ENCODE data around the gene TEC. TPM values are rescaled to one million over a fixed set of nuclear protein-coding genes. Genes with fewer than 3 reads are reported as not detected.

The TEC gene
- polyA plus RNA-seq, 1 donor (not counting 4 experiments of a cell fraction or from before 2014, with no cell fraction given): 0.39 TPM

DNA sequence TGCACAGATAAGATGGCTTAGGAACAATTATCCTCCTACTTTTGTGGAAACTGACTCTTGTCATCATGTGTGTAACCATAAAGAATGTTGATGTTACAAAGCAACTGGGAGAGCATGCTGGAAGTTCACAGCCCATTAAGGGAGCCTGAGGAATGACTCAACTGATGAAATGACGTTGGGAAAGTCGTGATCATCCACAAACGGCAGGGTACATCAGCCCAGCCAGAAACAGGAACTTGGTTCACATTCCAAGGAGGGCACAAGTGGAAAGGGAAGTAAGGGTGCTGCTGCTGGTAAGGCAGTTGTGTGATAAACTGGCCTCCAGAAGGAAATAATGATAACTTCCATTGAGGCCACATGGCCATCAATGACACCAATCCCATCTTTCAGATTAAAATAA is 6.7 kb downstream of the TEC start:
- no peak overlapping the region for H2AFZ ChIP-seq (ENCODE audit: control insufficient read depth, low read length)
- FAIRE-seq: no peak
- H3K36me3 ChIP-seq (ENCODE audit: control insufficient read depth in 2 of 2, extremely low read depth in 1 of 2, insufficient read depth in 2 of 2, low read length in 2 of 2): no peaks in the 10 kb centered on the region
- H3K27me3 ChIP-seq (ENCODE audit: control insufficient read depth, extremely low read depth, insufficient read depth, low read length): no peaks in the 10 kb centered on the region
- TF ChIP-seq EZH2 (IDR thresholded peaks at IDR 0.05; ENCODE audit: low read length): no peak
- TF ChIP-seq, protein P1, sequence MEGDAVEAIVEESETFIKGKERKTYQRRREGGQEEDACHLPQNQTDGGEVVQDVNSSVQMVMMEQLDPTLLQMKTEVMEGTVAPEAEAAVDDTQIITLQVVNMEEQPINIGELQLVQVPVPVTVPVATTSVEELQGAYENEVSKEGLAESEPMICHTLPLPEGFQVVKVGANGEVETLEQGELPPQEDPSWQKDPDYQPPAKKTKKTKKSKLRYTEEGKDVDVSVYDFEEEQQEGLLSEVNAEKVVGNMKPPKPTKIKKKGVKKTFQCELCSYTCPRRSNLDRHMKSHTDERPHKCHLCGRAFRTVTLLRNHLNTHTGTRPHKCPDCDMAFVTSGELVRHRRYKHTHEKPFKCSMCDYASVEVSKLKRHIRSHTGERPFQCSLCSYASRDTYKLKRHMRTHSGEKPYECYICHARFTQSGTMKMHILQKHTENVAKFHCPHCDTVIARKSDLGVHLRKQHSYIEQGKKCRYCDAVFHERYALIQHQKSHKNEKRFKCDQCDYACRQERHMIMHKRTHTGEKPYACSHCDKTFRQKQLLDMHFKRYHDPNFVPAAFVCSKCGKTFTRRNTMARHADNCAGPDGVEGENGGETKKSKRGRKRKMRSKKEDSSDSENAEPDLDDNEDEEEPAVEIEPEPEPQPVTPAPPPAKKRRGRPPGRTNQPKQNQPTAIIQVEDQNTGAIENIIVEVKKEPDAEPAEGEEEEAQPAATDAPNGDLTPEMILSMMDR (optimal IDR thresholded peaks at IDR 0.05 in 1 of 3, IDR thresholded peaks at IDR 0.05 in 1 of 3, conservative IDR thresholded peaks at IDR 0.05 in 1 of 3; ENCODE audit: extremely low read depth in 1 of 3, insufficient read depth in 2 of 3, low read length in 3 of 3): no peak
- no peak overlapping the region for H3K4me3 ChIP-seq (ENCODE audit: control insufficient read depth in 2 of 3, extremely low read depth in 1 of 3, insufficient read depth in 2 of 3, low read depth in 1 of 3, low read length in 3 of 3)
- DNase-seq (ENCODE audit: low read depth, low spot score): no peak
- no peak overlapping the region for H3K9ac ChIP-seq (ENCODE audit: control insufficient read depth, extremely low read depth, insufficient read depth, low read length)
- H3K4me2 ChIP-seq (ENCODE audit: control insufficient read depth, extremely low read depth, insufficient read depth, low read depth, low read length): no peak overlapping the region
- H3K9me3 ChIP-seq (ENCODE audit: control insufficient read depth, low read depth, low read length): no peaks in the 10 kb centered on the region
- H3K9me1 ChIP-seq (ENCODE audit: control insufficient read depth, extremely low read depth, insufficient read depth, low read length): no peaks in the 10 kb centered on the region
- H3K79me2 ChIP-seq (ENCODE audit: control insufficient read depth, insufficient read depth, low read length): no peaks in the 10 kb centered on the region
- no peak overlapping the region for H3K27ac ChIP-seq (ENCODE audit: control insufficient read depth, insufficient read depth, low read length)
- no peaks in the 10 kb centered on the region for H3K4me1 ChIP-seq (ENCODE audit: control insufficient read depth, extremely low read depth, insufficient read depth, low read length)
- H4K20me1 ChIP-seq (ENCODE audit: control insufficient read depth, extremely low read depth, insufficient read depth, low read length): no peaks in the 10 kb centered on the region
- dilution Hi-C loops (cut with MboI; ENCODE audit: extremely low pct_ligation_motif_present, low sequenced_read_pairs): no loop called here

DNA sequence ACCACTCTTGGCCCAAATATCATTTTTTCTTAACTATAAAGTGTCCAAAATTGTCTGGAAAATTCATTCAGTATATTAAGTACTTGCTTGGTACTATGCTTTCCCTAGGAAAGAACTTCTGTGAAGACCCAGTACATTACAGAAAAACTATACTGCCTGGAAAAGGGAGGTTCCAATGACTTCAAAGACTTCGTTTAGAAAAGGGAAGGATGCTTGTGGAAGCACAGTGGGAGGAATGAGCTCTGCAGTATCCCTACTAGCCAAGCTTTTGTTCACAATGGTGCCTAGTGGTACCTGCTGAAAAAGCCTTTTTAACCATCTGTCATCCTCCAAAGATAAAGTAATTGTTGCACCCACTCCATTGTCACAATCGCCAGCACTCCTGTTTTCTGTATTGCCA is 7.2 kb downstream of the TEC start:
- Histone ChIP-seq H3K9me1 (ENCODE audit: control insufficient read depth, extremely low read depth, insufficient read depth, low read length) (no peaks in the 10 kb centered on the region), H3K27ac (ENCODE audit: control insufficient read depth, insufficient read depth, low read length) (no peak overlapping the region), H3K27me3 (ENCODE audit: control insufficient read depth, extremely low read depth, insufficient read depth, low read length) (no peaks in the 10 kb centered on the region), H2AFZ (ENCODE audit: control insufficient read depth, low read length) (no peak overlapping the region), H3K4me1 (ENCODE audit: control insufficient read depth, extremely low read depth, insufficient read depth, low read length) (no peaks in the 10 kb centered on the region), H3K4me3 (ENCODE audit: control insufficient read depth in 2 of 3, extremely low read depth in 1 of 3, insufficient read depth in 2 of 3, low read depth in 1 of 3, low read length in 3 of 3) (no peak overlapping the region), H3K36me3 (ENCODE audit: control insufficient read depth in 2 of 2, extremely low read depth in 1 of 2, insufficient read depth in 2 of 2, low read length in 2 of 2) (no peaks in the 10 kb centered on the region), H3K9me3 (ENCODE audit: control insufficient read depth, low read depth, low read length) (no peaks in the 10 kb centered on the region), H3K4me2 (ENCODE audit: control insufficient read depth, extremely low read depth, insufficient read depth, low read depth, low read length) (no peak overlapping the region), H4K20me1 (ENCODE audit: control insufficient read depth, extremely low read depth, insufficient read depth, low read length) (no peaks in the 10 kb centered on the region), H3K9ac (ENCODE audit: control insufficient read depth, extremely low read depth, insufficient read depth, low read length) (no peak overlapping the region), H3K79me2 (ENCODE audit: control insufficient read depth, insufficient read depth, low read length) (no peaks in the 10 kb centered on the region)
- FAIRE-seq (no peak), DNase-seq (ENCODE audit: low read depth, low spot score) (no peak)
- TF ChIP-seq, protein P1 (optimal IDR thresholded peaks at IDR 0.05 in 1 of 3, IDR thresholded peaks at IDR 0.05 in 1 of 3, conservative IDR thresholded peaks at IDR 0.05 in 1 of 3; ENCODE audit: extremely low read depth in 1 of 3, insufficient read depth in 2 of 3, low read length in 3 of 3): no peak
- TF ChIP-seq EZH2 (IDR thresholded peaks at IDR 0.05; ENCODE audit: low read length): no peak
- dilution Hi-C loops (cut with MboI; ENCODE audit: extremely low pct_ligation_motif_present, low sequenced_read_pairs): no loop called here

All from keratinocyte (primary cell).